ENCODE data around the gene U2SURP. TPM values are rescaled to one million over a fixed set of nuclear protein-coding genes. Genes with fewer than 3 reads are reported as not detected.
"Not testable (repeated sequence)": the region's sequence is repeated elsewhere in the genome, so short reads cannot be mapped to it uniquely, and the experiment has no call there.

The U2SURP gene
- total and polyA plus RNA-seq, 2 experiments from 2014 or later, result 41.5 to 71.4 TPM

DNA sequence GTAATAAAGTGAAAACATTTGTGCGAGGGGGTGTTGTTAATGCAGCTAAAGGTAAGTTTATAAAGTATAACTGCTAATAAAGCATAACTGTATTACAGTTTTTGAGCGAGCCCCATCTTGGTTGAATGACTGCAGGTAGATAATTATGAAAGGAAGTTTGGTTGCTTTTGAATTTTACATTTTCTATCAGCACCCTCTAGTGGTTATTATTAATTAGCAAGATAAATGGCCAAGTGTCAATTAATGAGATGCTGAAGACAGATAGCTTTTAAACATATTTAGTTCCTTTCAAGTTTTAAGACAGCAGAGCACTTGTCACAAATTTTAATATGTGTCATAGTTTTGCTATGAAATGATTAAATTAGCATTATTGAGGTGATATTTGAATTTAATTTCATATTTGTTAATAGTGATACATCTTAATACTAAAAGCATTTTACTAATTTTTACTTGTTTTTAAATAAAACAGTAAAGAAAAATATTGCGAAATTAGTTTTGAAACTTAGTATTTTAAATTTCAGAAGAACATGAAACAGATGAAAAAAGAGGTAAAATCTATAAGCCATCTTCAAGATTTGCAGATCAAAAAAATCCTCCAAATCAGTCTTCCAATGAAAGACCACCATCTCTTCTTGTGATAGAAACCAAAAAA lies 15.1 kb downstream of the U2SURP start:
- no peak overlapping the region for H2AFZ ChIP-seq
- H3K4me1 ChIP-seq (ENCODE audit: insufficient read depth), result no peaks in the 10 kb centered on the region
- H3K4me2 ChIP-seq, result no peak overlapping the region
- DNase-seq (ENCODE audit: low spot score), result no peak
- 91% methylated on average over 3 of the region's 3 CpGs for WGBS (ENCODE audit: low lambda C conversion rate, missing lambda C conversion rate)
- H3K9me3 ChIP-seq (ENCODE audit: low read depth), result no peaks in the 10 kb centered on the region
- no peak overlapping the region for H3K27ac ChIP-seq
- H3K79me2 ChIP-seq, result peaks cover 31% of the 10 kb centered on the region
- H3K36me3 ChIP-seq (replicated peaks; ENCODE audit: insufficient read depth, low read depth), result no peaks in the 10 kb centered on the region
- no peaks in the 10 kb centered on the region for H3K27me3 ChIP-seq
- no peak overlapping the region for H3K4me3 ChIP-seq
- H4K20me1 ChIP-seq (ENCODE audit: insufficient read depth, poor library complexity, severe bottlenecking), result peaks cover 7% of the 10 kb centered on the region
- no peaks in the 10 kb centered on the region for H3K9me2 ChIP-seq (replicated peaks; ENCODE audit: insufficient read depth)
- no peak for TF ChIP-seq EZH2 (IDR thresholded peaks at IDR 0.05; ENCODE audit: borderline replicate concordance)
- TF ChIP-seq EZH2phosphoT487 (IDR thresholded peaks at IDR 0.05; ENCODE audit: low read depth, severe bottlenecking, unreplicated experiment), result no peak
- TF ChIP-seq, protein P1, sequence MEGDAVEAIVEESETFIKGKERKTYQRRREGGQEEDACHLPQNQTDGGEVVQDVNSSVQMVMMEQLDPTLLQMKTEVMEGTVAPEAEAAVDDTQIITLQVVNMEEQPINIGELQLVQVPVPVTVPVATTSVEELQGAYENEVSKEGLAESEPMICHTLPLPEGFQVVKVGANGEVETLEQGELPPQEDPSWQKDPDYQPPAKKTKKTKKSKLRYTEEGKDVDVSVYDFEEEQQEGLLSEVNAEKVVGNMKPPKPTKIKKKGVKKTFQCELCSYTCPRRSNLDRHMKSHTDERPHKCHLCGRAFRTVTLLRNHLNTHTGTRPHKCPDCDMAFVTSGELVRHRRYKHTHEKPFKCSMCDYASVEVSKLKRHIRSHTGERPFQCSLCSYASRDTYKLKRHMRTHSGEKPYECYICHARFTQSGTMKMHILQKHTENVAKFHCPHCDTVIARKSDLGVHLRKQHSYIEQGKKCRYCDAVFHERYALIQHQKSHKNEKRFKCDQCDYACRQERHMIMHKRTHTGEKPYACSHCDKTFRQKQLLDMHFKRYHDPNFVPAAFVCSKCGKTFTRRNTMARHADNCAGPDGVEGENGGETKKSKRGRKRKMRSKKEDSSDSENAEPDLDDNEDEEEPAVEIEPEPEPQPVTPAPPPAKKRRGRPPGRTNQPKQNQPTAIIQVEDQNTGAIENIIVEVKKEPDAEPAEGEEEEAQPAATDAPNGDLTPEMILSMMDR (IDR thresholded peaks at IDR 0.05; ENCODE audit: poor library complexity), result peak; percentile 53

DNA sequence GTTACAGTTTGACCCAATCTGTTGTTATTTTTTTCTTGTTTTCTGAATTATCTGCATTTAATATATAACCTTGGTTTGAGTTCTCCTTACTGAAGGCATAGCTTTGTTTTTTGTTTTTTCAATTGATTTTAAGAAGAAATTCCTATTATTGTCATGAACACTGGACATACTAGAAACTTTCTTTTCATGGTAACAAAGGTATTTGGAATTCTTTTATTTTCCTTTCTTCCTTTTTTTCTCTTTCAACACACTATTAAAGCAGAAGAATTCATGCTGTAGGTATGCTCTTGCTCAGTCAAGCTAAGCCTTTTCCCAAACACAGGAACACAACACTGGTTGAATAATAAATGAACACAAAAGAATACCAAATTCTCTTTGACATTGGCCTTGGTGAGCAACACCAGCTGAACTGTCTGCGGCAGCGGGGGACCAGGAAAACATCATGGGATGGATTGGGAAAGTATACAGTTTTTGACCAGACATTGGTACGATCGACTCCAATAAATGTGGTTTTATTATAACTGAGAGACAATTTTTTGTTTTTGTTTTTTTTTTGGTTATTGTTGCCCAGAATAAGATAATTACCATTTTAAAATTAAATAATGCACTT lies 23.1 kb downstream of the U2SURP start:
- no peak overlapping the region for H2AFZ ChIP-seq
- no peaks in the 10 kb centered on the region for H3K4me1 ChIP-seq (ENCODE audit: insufficient read depth)
- no peaks in the 10 kb centered on the region for H3K9me3 ChIP-seq (ENCODE audit: low read depth)
- TF ChIP-seq, protein P1 (IDR thresholded peaks at IDR 0.05; ENCODE audit: poor library complexity), result no peak
- TF ChIP-seq EZH2phosphoT487 (IDR thresholded peaks at IDR 0.05; ENCODE audit: low read depth, severe bottlenecking, unreplicated experiment) (no peak), EZH2 (IDR thresholded peaks at IDR 0.05; ENCODE audit: borderline replicate concordance) (no peak)
- no peak overlapping the region for H3K4me3 ChIP-seq
- H3K36me3 ChIP-seq (replicated peaks; ENCODE audit: insufficient read depth, low read depth), result no peaks in the 10 kb centered on the region
- no peak overlapping the region for H3K27ac ChIP-seq
- no peak for DNase-seq (ENCODE audit: low spot score)
- H3K9me2 ChIP-seq (replicated peaks; ENCODE audit: insufficient read depth), result no peaks in the 10 kb centered on the region
- no peaks in the 10 kb centered on the region for H3K27me3 ChIP-seq
- 96% methylated on average over 4 of the region's 4 CpGs for WGBS (ENCODE audit: low lambda C conversion rate, missing lambda C conversion rate)
- peaks cover 2% of the 10 kb centered on the region for H3K79me2 ChIP-seq
- H4K20me1 ChIP-seq (ENCODE audit: insufficient read depth, poor library complexity, severe bottlenecking), result no peaks in the 10 kb centered on the region
- H3K4me2 ChIP-seq, result no peak overlapping the region

- Histone ChIP-seq H3K4me1 (ENCODE audit: insufficient read depth) (no peaks in the 10 kb centered on the region), H3K36me3 (replicated peaks; ENCODE audit: insufficient read depth, low read depth) (no peaks in the 10 kb centered on the region), H3K27me3 (no peaks in the 10 kb centered on the region), H3K79me2 (peaks cover 2% of the 10 kb centered on the region), H2AFZ (no peak overlapping the region), H3K27ac (no peak overlapping the region), H3K4me2 (no peak overlapping the region), H3K9me2 (replicated peaks; ENCODE audit: insufficient read depth) (no peaks in the 10 kb centered on the region), H4K20me1 (ENCODE audit: insufficient read depth, poor library complexity, severe bottlenecking) (no peaks in the 10 kb centered on the region), H3K9me3 (ENCODE audit: low read depth) (no peaks in the 10 kb centered on the region), H3K4me3 (no peak overlapping the region)
- WGBS (ENCODE audit: low lambda C conversion rate, missing lambda C conversion rate), result 87% methylated on average over 2 of the region's 2 CpGs
- no peak for DNase-seq (ENCODE audit: low spot score)
- no peak for TF ChIP-seq EZH2 (IDR thresholded peaks at IDR 0.05; ENCODE audit: borderline replicate concordance)
- TF ChIP-seq EZH2phosphoT487 (IDR thresholded peaks at IDR 0.05; ENCODE audit: low read depth, severe bottlenecking, unreplicated experiment), result no peak
- TF ChIP-seq, protein P1 (IDR thresholded peaks at IDR 0.05; ENCODE audit: poor library complexity), result no peak
Measured at GRCh38 chr3:143031327-143031726, 30.0 kb downstream of the U2SURP start.

GRCh38 chr3:143031796-143032387 lies 30.5 kb downstream of the U2SURP start:
- H3K9me2 ChIP-seq (replicated peaks; ENCODE audit: insufficient read depth); H3K27me3 ChIP-seq; H3K4me2 ChIP-seq; H3K36me3 ChIP-seq (replicated peaks; ENCODE audit: insufficient read depth, low read depth); H2AFZ ChIP-seq; H3K9me3 ChIP-seq (ENCODE audit: low read depth); H3K4me1 ChIP-seq (ENCODE audit: insufficient read depth); H3K79me2 ChIP-seq; H3K4me3 ChIP-seq; H4K20me1 ChIP-seq (ENCODE audit: insufficient read depth, poor library complexity, severe bottlenecking): not testable (repeated sequence)
- H3K27ac ChIP-seq, result peak overlapping the region; percentile 45
- WGBS (ENCODE audit: low lambda C conversion rate, missing lambda C conversion rate), result 77% methylated on average over 4 of the region's 4 CpGs
- peak; percentile 32 for DNase-seq (ENCODE audit: low spot score)

Data from hepatocyte (in vitro differentiated cells).